IMR-90 (cell line): ENCODE measurements around the gene MYOM1. TPM values are rescaled to one million over a fixed set of nuclear protein-coding genes. Genes with fewer than 3 reads are reported as not detected.

ENCODE experiments used
- ATAC-seq: fragments of 200-7000 bp; cut with Tn5 transposase; 2 replicates; pipeline ENCODE4 v1.9.1; 2020; ENCODE audit warnings: low read depth, mild to moderate bottlenecking, moderate library complexity
- BruUV-seq: library from RNA; stranded (reverse); fragments of 400-500 nt; replicated peaks from 2 replicates; lab custom pipeline; 2021; lab: Mats Ljungman, UMichigan
- CTCF ChIA-PET: fragments of 300-600 bp; formaldehyde crosslinking; extraction: SDS; loops from one replicate; lab custom pipeline; 2021; ENCODE audit warnings: antibody characterized with exemption; lab: Yijun Ruan, JAX
- POLR2A ChIA-PET: fragments of 300-600 bp; sonication (Branson Sonifier 250); formaldehyde crosslinking; loops from one replicate; lab custom pipeline; 2022; ENCODE audit warnings: antibody characterized with exemption; ENCODE audit not compliant: unreplicated experiment; lab: Charles Lee
- DNase-seq: peaks from one replicate; pipeline ENCODE4 v3.0.0; 2013
- H2AFZ ChIP-seq: replicated peaks from 2 replicates; pipeline ENCODE3; 2013; ENCODE audit warnings: low read length, mild to moderate bottlenecking; ENCODE audit not compliant: poor library complexity
- H2AK5ac ChIP-seq: 2 replicates; pipeline ENCODE4 v1.6.1; 2013; ENCODE audit warnings: low read depth, low read length, inconsistent platforms
- H2AK9ac ChIP-seq: replicated peaks from 2 replicates; pipeline ENCODE3; 2013; ENCODE audit warnings: mild to moderate bottlenecking, low read depth, low read length, moderate library complexity; ENCODE audit not compliant: poor library complexity
- H2BK120ac ChIP-seq: 2 replicates; pipeline ENCODE4 v1.6.1; 2013; ENCODE audit warnings: low read depth, low read length, inconsistent platforms
- H2BK15ac ChIP-seq: 3 replicates; pipeline ENCODE4 v1.6.1; 2013; ENCODE audit warnings: low read depth, low read length, inconsistent platforms
- H2BK20ac ChIP-seq: 2 replicates; pipeline ENCODE4 v1.6.1; 2013; ENCODE audit warnings: low read depth, mild to moderate bottlenecking, inconsistent platforms, low read length, moderate library complexity
- H2BK5ac ChIP-seq: 2 replicates; pipeline ENCODE4 v1.6.1; 2013; ENCODE audit warnings: mild to moderate bottlenecking, low read depth, low read length, inconsistent platforms; ENCODE audit not compliant: poor library complexity, severe bottlenecking
- H3K14ac ChIP-seq: replicated peaks from 2 replicates; pipeline ENCODE4 v1.6.1; 2013; ENCODE audit warnings: low read depth, low read length, inconsistent platforms
- H3K18ac ChIP-seq: 2 replicates; pipeline ENCODE4 v1.6.1; 2013; ENCODE audit warnings: low read depth, low read length, control low read depth
- H3K23ac ChIP-seq: 2 replicates; pipeline ENCODE4 v1.6.1; 2013; ENCODE audit warnings: low read depth, low read length, inconsistent platforms
- H3K27ac ChIP-seq: 2 replicates; pipeline ENCODE4 v1.5.1; 2013; ENCODE audit warnings: mild to moderate bottlenecking, control low read depth, low read length; ENCODE audit not compliant: insufficient read depth
- H3K27me3 ChIP-seq: 2 replicates; pipeline ENCODE4 v1.6.1; 2013; ENCODE audit warnings: low read length; ENCODE audit not compliant: control insufficient read depth, insufficient read depth
- H3K36me3 ChIP-seq: 2 replicates; pipeline ENCODE4 v1.6.1; 2013; ENCODE audit warnings: low read length, mixed read lengths; ENCODE audit not compliant: control insufficient read depth, insufficient read depth
- H3K4ac ChIP-seq: 2 replicates; pipeline ENCODE4 v1.6.1; 2013; ENCODE audit warnings: low read depth, low read length, inconsistent platforms
- H3K4me1 ChIP-seq: 2 replicates; pipeline ENCODE4 v1.6.1; 2013; ENCODE audit warnings: low read length, mixed read lengths; ENCODE audit not compliant: control insufficient read depth, insufficient read depth
- H3K4me2 ChIP-seq: 2 replicates; pipeline ENCODE4 v1.6.1; 2013; ENCODE audit warnings: low read depth, mild to moderate bottlenecking, control low read depth, low read length, moderate library complexity
- H3K4me3 ChIP-seq: 2 replicates; pipeline ENCODE4 v1.5.1; 2013; ENCODE audit warnings: low read depth, mild to moderate bottlenecking, control low read depth, low read length, moderate library complexity; ENCODE audit not compliant: insufficient read depth
- H3K56ac ChIP-seq: 2 replicates; pipeline ENCODE4 v1.6.1; 2013; ENCODE audit warnings: low read length, inconsistent platforms; ENCODE audit not compliant: insufficient read depth; ENCODE audit errors: extremely low read depth
- H3K79me1 ChIP-seq, 2 experiments: 2 replicates each; pipeline ENCODE4 v1.6.1; 2013; ENCODE audit warnings: low read length in 2 of 2, inconsistent platforms in 1 of 2, low read depth in 1 of 2
- H3K9ac ChIP-seq: 2 replicates; pipeline ENCODE4 v1.6.1; 2013; ENCODE audit warnings: low read depth, low read length, control low read depth
- H3K9me1 ChIP-seq: 2 replicates; pipeline ENCODE4 v1.6.1; 2013; ENCODE audit warnings: low read length, inconsistent platforms; ENCODE audit not compliant: insufficient read depth
- H3K9me3 ChIP-seq: 2 replicates; pipeline ENCODE4 v1.6.1; 2013; ENCODE audit warnings: low read length; ENCODE audit not compliant: control insufficient read depth, insufficient read depth
- H4K20me1 ChIP-seq: 2 replicates; pipeline ENCODE4 v1.6.1; 2013; ENCODE audit warnings: low read length, inconsistent platforms; ENCODE audit not compliant: insufficient read depth
- H4K5ac ChIP-seq: 2 replicates; pipeline ENCODE4 v1.6.1; 2013; ENCODE audit warnings: mild to moderate bottlenecking, low read depth, low read length, control low read depth
- H4K8ac ChIP-seq, 2 experiments: 2 replicates each; pipeline ENCODE4 v1.6.1; 2013; ENCODE audit warnings: low read depth in 2 of 2, low read length in 2 of 2, control low read depth in 1 of 2, inconsistent platforms in 1 of 2
- H4K91ac ChIP-seq: 2 replicates; pipeline ENCODE4 v1.6.1; 2013; ENCODE audit warnings: low read depth, low read length, inconsistent platforms; ENCODE audit not compliant: insufficient read depth
- CEBPB ChIP-seq: IDR thresholded peaks from 2 replicates; pipeline ENCODE4 v1.6.1; 2012; ENCODE audit warnings: low read depth, low read length, improper control_type of control experiment
- NFE2L2 ChIP-seq: fragments of 150-350 bp; IDR thresholded peaks from 2 replicates; pipeline ENCODE4 v1.6.1; 2016; ENCODE audit warnings: low read depth, mild to moderate bottlenecking, low read length
- USF2 ChIP-seq: fragments of 150-350 bp; IDR thresholded peaks from 2 replicates; pipeline ENCODE4 v1.6.1; 2017; ENCODE audit warnings: mild to moderate bottlenecking, antibody characterized with exemption, low read length, low read depth
- WGBS, 2 experiments: methylation state at CpG; one replicate each; pipeline versions ENCODE4 v1.1.5 to v1.1.7; 2013; ENCODE audit warnings: missing lambda C conversion rate in 2 of 2; ENCODE audit not compliant: insufficient read length in 1 of 2; ENCODE audit errors: extremely low coverage in 2 of 2; 5-methylcytosine and 5-hydroxymethylcytosine counted together
- dilution Hi-C: fragments of 300-500 bp; cut with HindIII; formaldehyde crosslinking; loops from one replicate; pipeline ENCODE4 v1.14.3; 2018; ENCODE audit warnings: low sequenced_read_pairs; ENCODE audit not compliant: unreplicated experiment
- in situ Hi-C: fragments of 300-500 bp; cut with MboI; formaldehyde crosslinking; loops from 3 replicates; pipeline ENCODE4 v1.14.3; 2019; ENCODE audit warnings: low sequenced_read_pairs, inconsistent platforms, mixed read lengths
- intact Hi-C: fragments of 100-400 bp; cut with micrococcal nuclease; formaldehyde crosslinking; loops from 2 replicates; pipeline ENCODE4 v1.10.0; 2022
- polyA plus RNA-seq, 3 experiments: library from polyadenylated mRNA; depleted of rRNA; stranded (reverse); fragments of >200 nt; gene quantifications; 2 replicates each; pipeline ENCODE4 v1.2.3, GENCODE V29; 2012; ENCODE audit warnings: low replicate concordance in 1 of 3
- total RNA-seq: library from RNA; depleted of rRNA; stranded (reverse); fragments of >200 nt; gene quantifications from 2 replicates; pipeline ENCODE4 v1.2.3, GENCODE V29; 2012

Gene MYOM1
- total and polyA plus RNA-seq, 2 of the 4 experiments (the other 2 are of a cell fraction): under 0.01 to 0.10 TPM

GRCh38 chr18:3248658-3249359, 29.0 kb upstream of the MYOM1 start:
- intact Hi-C loops: loop anchor here (5.0 to 10.0 kb wide), 2 partner anchors 262 to 444 kb away; no protein-coding TSS in a partner anchor
- Histone ChIP-seq H3K9ac (peak overlapping the region; percentile 100), H2BK15ac (peak overlapping the region; percentile 3; the same call in 1 of the 3 replicates), H2AK5ac (peak overlapping the region; percentile 83; the same call in 1 of the 2 replicates), H3K4me3 (peak overlapping the region; percentile 84), H4K5ac (peak overlapping the region; percentile 99), H2AK9ac (peak overlapping the region; percentile 95), H4K20me1 (peaks cover 27% of the 10 kb centered on the region), H4K8ac (peak overlapping the region; percentile 81 to 98), H3K23ac (peak overlapping the region; percentile 96; the same call in 1 of the 2 replicates), H3K9me1 (no peaks in the 10 kb centered on the region), H2BK5ac (peak overlapping the region; percentile 97), H3K14ac (peak overlapping the region; percentile 94), H3K36me3 (peaks cover 10% of the 10 kb centered on the region), H2BK120ac (peak overlapping the region; percentile 70; the same call in 1 of the 2 replicates), H2AFZ (no peak overlapping the region), H3K27ac (peak overlapping the region; percentile 97), H3K4me1 (peaks cover 7% of the 10 kb centered on the region; the same call in 1 of the 2 replicates), H3K9me3 (peaks cover 4% of the 10 kb centered on the region; the same call in 1 of the 2 replicates), H3K4me2 (peak overlapping the region; percentile 90), H3K27me3 (no peaks in the 10 kb centered on the region), H3K18ac (peak overlapping the region; percentile 100), H3K4ac (peak overlapping the region; percentile 95), H3K79me1 (peaks cover 13 to 28% of the 10 kb centered on the region in 2 experiments; a peak in 3 of 4 replicates), H4K91ac (peak overlapping the region; percentile 59), H3K56ac (peak overlapping the region; percentile 100), H2BK20ac (no peak overlapping the region)
- POLR2A ChIA-PET: no interaction called here
- ATAC-seq (no peak), DNase-seq (peak; percentile 57)
- in situ Hi-C loops: loop anchor here (5.0 kb wide), 1 partner anchor 312 kb away; no protein-coding TSS in a partner anchor
- dilution Hi-C loops: no loop called here
- no CpG with 5 or more reads among the region's 9 CpGs for WGBS, 2 experiments
- no peak for TF ChIP-seq USF2
- TF ChIP-seq CEBPB: no peak
- no peak for TF ChIP-seq NFE2L2
- TSS peak; percentile 64 for BruUV-seq
- CTCF ChIA-PET: interaction anchor here (0.6 to 0.7 kb wide), 2 partner anchors 69 to 659 kb away, joined by 4 to 6 read pairs; no protein-coding TSS in a partner anchor
